ENCODE results near the gene PPM1J.
"Not testable (repeated sequence)": the region's sequence is repeated elsewhere in the genome, so short reads cannot be mapped to it uniquely, and the experiment has no call there.

The PPM1J gene, protein sequence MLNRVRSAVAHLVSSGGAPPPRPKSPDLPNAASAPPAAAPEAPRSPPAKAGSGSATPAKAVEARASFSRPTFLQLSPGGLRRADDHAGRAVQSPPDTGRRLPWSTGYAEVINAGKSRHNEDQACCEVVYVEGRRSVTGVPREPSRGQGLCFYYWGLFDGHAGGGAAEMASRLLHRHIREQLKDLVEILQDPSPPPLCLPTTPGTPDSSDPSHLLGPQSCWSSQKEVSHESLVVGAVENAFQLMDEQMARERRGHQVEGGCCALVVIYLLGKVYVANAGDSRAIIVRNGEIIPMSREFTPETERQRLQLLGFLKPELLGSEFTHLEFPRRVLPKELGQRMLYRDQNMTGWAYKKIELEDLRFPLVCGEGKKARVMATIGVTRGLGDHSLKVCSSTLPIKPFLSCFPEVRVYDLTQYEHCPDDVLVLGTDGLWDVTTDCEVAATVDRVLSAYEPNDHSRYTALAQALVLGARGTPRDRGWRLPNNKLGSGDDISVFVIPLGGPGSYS

DNA sequence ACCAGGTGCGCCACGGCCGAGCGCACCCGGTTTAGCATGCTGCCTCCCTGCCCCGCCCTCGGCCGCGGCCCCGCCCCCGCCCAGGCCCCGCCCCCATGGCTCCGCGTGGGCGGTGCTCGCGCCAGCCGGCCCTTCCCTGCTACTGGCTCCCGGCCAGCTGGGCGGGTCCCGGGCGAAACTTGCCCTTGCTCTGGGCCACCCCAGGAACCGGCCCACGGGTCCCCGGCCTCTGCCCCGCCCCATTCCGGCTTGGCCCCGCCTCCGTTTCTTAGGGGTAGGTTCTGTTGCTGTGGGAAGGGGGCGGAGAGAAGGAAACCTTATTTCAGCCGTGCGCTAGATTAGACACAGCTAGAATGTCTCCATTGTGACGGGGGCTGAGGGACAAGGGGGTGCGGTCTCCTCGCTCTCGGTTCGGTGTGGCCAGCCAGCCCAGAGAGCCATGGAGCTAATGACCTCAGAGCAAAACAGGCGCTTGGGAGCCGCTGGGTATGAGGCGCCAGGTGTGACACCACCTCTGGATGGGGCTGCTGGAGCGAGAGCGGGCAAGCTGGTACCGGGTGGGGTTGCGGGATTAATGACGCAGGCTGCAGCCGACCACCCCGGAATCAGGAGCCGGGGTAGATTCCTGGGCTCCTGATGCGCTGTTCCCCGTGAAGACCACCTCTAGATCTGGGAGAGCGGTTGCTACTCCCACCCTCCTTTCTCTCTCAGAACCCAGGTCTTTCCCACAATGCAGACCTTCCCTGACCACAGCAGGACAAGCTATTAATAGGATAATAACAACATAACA, at the start of gene PPM1J:
PPM1J (minus strand) TSS at position 69 of the 790 bp plus-strand sequence; CDS start at position 38, 31 bp downstream.
- DNase-seq, result peak; percentile 59

DNA sequence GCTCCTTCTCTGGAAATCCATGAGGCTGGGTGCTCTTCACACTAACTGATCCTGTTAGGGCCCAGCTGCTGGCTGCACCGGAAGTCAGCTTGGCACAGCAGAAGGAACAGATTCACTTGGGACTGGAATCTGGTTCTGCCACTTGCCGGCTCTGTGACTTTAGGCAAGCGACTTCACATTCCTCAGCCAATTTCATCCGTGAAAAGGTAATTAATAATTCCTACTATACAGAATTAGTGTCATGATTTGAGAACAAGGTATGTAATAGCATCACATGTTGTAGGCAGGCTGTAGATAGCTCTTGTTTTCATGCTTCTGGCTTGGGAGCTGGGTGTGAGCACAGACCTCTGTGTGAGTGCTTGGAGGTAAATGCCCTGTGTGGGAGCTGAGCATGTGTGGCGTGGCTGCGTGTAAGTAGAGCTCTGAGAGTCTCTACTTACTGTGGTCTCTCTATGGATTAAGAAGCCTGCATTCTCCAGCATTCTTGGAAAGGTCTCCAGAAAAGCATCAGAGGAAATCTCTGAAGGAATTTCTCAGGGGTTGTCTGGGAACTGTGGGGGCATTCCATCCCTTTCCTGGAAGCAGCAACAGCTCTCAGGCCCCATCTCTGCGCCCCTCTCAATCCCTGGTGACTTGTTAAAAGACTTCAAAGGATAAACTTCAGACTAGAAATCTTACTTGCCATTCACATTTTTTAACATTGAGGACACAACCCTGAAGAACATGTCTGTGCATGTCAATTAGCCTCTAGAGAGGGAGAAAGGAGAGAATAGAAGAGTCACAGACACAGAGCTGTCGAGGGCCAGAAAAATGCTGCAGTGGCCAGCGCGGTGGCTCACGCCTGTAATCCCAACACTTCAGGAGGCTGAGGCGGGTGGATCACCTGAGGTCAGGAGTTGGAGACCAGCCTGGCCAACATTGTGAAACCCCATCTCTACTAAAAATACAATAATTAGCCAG, 47.7 kb upstream of the PPM1J start:
- DNase-seq, result no peak

DNA sequence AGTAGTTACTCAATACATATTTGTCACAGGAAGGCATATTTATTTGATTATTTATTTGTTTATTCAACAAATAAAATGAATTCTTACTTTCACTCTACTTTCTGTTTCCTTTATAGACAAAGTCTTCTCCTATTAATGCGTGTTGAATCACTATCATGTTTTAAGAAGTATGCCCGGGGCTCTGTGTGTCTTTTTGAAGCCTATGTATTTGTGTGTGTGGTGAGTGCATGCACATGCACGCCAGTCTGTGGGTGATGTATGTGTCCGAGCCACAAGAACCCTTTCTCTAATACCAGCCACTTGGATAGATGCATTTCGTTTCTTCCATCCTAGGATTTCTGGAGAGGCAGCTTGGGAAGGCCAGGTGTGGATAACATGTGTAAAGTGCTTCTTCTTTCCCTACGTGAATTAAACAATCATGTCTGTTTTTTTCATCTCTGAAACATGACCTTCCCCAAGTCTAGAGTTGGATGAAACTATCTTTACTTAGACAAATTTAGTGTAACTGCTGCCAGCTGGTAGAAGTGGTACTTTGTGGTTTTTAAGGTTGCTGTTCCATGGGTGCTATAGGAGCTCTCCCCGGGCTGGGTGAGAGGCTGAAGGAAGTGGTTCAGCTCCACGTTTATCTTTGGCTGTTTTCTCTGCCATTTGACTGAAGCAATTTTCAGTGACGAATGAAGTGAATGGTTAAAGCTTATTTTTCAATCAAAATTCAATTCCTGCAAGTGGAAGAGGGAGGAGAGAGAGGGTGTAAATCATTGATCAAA, 46.8 kb upstream of the PPM1J start:
- no peak for DNase-seq

DNA sequence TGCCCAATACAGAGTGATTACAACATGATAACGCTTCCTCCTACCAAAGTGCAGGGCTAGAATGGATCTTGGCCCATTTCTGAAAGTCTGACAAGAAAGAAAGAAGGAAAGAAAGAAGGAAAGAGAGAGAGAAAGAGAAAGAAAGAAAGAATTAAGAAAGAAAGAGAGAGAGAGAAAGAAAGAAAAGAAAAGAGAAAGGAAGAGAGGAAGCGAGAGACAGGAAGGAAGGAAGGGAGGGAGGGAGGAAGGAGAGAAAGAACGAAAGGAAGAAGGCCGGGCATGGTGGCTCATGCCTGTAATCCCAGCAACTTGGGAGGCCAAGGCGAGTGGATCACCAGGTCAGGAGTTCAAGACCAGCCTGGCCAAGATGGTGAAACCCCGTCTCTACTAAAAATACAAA, 44.1 kb upstream of the PPM1J start:
- no peak for DNase-seq

DNA sequence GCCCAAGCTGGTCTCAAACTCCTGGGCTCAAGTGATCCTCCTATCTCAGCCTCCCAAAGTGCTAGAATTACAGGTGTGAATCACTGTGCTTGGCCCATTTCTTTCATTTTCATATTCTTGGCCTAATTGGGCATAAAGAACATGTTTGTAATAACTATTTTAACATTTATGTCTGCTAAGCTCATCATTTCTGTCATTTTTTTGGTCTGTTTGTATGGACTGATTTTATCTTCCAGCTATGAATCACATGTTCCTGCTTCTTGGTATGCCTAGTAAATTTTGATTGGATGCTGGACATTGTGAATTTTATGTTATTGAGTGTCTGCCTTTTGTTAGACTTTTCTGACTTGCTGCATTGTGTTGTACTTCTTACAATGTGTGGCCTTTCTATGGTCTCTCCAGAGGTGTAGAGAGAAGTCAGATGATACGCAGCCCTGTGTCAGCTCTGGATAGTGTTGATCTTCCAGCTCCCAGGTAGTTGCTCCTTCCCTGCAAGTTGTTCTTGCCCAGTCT, 39.0 kb upstream of the PPM1J start:
- DNase-seq, result no peak

DNA sequence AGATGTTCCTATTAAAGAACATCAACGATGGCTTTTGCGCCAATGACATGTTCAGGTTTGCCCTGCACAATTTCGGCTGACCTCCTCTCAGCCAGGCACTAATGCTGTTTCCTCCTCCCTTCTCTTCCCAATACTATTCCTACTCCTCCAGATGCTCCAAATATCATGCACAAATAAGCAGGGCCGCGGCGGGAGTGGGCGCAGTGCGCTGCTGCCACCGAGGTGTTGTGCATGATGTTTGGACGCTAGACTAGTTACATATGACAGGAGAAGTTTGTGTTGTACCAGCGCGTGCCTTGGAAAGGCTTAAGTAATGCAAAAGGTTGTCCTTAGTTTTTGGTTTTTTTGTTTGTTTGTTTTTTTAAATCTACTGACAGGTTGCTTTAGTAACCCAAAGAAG, 33.3 kb upstream of the PPM1J start:
- no peak for DNase-seq

DNA sequence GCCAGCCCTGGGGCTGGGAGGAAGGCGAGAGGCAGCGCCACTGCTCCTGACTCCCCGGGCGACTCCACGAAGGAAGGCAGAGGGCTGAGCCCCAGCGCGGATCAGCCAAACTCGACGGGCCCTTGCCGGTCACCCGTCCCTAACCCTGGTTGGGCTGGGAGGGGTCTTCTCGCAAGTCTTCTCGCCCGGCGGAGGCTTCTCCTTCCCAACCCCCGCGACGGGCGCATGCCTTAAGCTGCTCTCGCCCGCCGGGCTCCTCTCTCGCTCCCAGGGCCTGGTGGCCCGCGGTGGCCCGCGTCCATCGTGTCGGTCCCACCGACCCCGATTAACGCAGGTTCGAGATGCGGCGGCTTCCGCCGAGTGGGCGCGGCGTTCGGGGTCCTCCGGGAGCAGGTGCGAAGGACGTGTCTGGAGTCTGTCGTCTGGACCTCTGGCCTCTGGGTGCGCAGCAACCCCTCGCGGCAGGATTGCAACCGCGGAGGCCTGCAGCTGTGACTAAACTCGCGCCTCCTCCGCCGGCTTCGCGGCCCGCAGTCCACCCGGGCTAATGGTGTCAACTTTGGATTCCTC, 29.0 kb upstream of the PPM1J start:
- no peak for DNase-seq

DNA sequence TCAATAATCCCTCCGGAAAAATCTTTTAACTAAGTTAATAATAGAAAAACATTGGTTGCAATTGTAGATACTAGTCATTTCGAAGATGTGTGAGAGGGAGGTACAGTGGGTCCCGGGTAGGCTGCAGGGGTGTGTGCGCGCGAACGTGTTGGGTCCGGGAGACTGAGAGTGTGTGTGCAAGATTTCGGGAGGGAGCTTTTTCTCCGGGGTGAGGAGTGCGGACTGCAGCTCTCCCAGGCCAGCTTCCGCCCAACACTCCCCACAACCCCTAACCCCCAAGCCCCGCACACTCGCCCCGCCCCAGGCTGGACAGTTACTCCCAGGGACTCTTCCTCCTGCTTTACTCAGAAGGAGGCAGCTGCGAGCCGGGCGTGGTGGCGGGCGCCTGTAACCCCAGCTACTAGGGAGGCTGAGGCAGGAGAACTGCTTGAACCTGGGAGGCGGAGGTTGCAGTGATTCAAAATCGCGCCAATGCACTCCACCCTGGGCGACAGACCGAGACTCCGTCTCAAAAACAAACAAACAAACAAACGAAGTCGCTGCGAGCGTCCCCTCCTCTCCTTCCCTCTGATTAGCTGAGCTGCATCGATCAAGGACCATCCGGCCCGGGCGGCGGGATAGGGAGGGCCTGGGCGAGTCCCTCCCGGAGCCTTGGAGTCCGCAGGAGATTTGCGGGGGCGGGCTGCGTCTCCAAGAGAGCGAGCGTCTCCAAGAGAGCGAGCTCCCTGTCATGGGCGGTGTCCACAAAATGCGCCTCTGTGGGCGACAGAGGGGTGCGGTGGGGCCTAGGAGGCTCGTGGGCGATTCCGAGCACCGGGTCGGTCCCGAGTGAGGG, 28.3 kb upstream of the PPM1J start:
- DNase-seq, result no peak

DNA sequence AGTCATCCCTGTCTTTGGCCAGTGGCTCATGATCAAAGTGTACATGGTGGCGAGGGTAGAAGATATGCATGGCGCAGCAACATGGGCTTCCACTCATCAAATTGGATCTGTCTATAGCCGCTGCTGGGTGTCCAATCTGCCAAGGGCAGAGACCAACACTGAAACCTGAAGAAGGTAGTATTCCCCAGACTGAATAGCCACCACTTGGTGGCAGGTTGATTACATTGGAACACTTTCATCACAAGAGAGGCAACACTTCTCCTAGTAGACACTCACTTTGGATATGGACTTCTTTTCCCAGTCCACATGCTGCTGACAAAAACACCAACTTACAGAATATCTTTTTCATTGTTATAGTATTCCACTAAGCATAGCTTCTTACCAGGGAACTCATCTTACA, 22.4 kb upstream of the PPM1J start:
- DNase-seq, result no peak

DNA sequence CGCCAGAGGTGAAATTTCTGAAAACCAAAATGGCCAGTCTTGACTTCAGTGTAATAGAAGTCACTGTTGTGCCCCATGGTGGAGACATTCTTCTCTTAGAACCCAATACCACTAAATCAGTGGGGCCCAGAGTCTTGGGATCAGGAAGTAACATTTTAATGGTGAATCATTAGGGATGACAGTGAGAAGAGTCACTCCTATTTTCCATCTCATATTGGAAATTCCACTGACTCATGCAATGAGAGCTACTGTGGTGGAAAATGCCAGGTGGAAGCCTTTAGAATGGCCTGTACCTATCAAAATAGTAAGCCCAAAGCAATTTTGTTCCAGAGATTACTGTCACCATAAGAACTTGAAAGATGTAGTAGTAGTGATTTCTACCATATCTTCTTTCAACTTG, 20.6 kb upstream of the PPM1J start:
- no peak for DNase-seq

DNA sequence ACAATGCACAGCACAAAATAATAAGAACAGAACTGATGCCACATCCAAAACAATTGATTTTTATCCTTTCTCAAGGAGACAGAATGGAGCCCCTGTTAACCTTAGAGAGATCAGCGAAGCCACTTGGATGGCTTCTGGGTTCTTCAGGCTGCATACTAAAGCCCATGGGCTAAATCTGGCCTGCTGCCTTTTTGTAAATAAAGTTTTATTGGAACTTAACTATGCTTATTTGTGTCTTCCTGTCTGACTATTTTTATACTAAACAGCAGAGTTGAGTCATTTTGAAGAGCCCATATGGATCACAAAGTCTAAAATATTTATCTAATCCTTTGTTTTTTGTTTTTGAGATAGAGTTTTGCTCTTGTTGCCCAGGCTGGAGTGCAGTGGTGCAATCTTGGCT, 16.3 kb upstream of the PPM1J start:
- DNase-seq, result no peak

DNA sequence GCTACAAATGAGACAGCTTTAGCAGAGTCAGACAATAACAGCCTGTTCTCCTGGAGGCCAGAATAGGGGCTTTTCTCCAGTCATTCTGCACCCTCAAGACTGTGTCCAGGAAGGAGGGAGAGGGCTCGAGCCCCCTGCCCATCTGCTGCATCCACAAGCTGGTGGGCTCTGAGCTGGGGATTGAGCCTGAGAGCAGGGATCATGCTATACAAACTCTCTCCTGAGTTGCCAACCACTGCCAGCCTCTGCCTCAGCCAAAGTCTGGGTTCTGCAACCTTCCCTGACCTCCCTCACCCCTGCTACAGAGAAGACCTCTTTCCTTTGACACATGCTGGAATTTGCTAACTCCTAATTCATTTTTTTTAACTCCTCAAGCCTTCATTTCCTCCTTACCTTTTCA, 14.8 kb upstream of the PPM1J start:
- no peak for DNase-seq

DNA sequence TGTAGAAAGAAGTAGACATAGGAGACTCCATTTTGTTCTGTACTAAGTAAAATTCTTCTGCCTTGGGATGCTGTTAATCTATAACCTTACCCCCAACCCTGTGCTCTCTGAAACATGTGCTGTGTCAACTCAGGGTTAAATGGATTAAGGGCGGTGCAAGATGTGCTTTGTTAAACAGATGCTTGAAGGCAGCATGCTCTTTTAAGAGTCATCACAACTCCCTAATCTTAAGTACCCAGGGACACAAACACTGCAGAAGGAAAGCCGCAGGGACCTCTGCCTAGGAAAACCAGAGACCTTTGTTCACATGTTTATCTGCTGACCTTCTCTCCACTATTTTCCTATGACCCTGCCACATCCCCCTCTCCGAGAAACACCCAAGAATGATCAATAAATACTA, 13.9 kb upstream of the PPM1J start:
- DNase-seq, result not testable (repeated sequence)

DNA sequence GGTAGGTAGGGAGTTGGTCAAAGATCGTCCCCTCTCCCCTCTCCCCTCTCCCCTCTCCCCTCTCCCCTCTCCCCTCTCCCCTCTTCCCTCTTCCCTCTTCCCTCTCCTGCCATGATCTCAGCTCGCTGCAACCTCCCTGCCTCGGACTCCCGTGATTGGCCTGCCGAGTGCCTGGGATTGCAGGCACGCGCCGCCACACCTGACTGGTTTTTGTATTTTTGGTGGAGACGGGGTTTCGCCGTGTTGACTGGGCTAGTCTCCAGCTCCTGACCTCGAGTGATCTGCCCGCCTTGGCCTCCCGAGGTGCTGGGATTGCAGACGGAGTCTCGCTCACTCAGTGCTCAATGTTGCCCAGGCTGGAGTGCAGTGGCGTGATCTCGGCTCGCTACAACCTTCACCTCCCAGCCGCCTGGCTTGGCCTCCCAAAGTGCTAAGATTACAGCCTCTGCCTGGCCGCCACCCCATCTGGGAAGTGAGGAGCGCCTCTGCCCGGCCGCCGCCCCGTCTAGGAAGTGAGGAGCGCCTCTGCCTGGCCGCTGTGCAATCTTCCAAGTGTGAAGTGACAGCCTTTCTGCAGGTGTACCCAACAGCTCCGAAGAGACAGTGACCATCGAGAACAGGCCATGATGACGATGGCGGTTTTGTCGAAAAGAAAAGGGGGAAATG, 13.3 kb upstream of the PPM1J start:
- DNase-seq, result not testable (repeated sequence)

DNA sequence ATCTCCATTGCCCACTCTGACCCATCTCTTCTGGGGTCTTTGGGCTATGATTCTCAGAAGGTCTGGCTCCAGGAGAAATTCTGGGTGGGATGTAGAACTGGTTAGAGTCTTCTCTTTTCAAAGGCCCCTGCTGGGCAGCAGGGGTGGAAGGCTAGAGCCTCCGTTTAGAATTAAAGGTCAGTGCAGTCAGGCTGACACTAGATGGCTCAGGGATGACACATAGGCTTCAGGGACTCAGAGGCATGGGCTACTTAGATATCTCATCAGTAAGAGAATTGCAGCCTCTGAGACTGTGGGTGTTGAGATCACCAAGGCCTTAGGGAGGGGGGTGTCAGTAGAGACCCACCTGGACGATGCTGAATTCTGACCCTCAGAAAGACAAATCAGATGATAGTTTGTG, 12.6 kb upstream of the PPM1J start:
- DNase-seq, result no peak

DNA sequence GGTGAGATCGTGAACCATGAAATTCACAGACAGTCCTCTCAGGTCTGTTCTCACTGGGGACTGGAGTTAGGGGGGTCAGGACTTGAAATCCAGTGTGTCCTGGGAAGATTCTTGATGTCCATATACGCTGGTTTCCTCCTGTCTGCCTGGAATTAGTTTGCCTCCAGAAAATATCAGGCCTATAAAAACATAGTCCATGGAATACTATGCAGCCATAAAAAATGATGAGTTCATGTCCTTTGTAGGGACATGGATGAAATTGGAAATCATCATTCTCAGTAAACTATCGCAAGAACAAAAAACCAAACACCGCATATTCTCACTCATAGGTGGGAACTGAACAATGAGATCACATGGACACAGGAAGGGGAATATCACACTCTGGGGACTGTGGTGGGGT, 9.1 kb upstream of the PPM1J start:
- DNase-seq, result not testable (repeated sequence)

DNA sequence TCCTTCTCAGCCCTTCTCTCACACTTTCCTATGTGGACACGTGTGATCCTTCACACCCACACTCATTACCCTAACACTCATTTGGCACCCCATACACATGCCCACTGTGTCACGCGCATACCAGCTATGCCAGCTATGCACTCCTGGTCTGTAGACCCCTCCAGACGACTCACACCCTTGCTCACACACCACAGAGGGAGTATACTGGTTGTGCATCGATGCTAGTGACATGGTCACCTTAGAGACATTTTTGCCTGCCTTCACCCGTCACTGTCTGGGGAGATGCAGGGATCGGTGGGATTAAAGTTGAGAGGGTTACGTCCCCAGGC, 8.3 kb upstream of the PPM1J start:
- DNase-seq, result no peak

DNA sequence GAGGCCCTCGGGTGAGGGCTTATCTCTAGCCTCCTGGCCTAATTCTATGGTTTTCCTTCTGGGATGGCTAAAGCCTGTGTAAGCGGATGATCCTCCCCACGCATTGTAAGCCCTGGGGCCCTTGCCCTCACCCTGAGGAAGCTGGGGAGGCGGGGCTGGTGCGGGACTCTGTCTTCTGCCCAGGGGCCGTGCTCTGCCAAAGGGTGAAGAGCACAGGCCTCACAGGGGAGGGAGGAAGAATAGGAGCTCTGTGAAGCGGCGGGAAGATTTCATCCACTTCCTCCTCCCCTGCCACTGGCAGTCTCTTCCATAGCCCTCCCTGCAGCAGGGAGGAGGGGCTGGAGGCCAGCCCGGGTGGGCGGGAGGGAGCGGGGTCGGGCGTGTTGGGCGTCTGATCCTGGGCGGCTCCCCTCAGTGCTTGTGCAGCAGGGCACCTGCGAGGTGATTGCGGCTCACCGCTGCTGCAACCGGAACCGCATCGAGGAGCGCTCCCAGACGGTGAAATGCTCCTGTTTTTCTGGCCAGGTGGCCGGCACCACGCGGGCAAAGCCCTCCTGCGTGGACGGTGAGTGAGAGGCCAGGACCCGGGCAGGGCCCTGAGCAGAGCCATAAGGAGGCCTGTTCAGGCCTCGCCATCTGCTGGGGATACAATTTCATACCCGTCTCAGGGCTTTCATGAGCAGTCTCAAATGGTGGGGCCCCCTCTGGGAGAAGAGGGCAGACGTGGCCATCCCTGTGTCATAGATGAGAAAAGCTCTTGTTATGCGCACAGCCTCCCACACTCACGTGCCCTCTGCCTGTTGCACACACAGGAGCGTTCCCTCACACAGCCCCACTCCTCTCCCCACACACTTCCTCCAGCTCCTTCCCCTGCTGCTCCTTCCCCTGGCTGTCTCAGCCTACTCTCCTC, 7.7 kb upstream of the PPM1J start:
- DNase-seq, result no peak

DNA sequence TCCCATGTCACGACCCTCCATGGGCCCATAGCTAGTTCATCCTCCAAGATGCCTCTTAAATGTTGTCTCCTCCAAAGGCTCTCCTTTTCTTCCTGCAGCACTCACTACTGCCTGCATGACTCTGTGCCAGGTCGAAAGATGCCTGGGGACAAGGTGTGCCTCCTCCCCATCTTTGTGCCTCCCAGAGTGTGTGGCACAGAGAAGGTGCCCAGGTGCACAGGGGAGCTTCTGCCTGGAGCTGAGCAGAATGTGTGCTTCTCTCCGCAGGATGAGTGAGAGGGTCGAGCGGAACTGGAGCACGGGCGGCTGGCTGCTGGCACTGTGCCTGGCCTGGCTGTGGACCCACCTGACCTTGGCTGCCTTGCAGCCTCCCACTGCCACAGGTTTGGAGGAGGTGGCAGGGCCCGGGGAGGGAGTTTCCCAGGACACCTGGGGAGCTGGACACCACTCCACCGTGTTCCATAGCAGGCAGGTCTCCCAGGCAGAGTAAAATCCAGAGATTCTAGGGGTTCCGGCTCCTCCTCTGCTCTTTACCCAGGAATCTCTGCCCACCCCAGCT, 6.9 kb upstream of the PPM1J start:
- DNase-seq, result no peak
